SK-N-SH treated with all-trans-retinoic acid at 6 μM for 48 hours (cell line): Measurements from ENCODE around the gene FATE1.
A peak's percentile ranks its signal among the peaks of the same experiment; 100 is the strongest.

Experiments
- ATAC-seq: fragments of 200-7000 bp; cut with Tn5 transposase; 3 replicates; pipeline ENCODE4 v1.9.1; 2020; ENCODE audit warnings: mild to moderate bottlenecking, moderate library complexity
- BACH2 ChIP-seq: fragments of 250-450 bp; sonication (Bioruptor Pico); IDR thresholded peaks from 2 replicates; pipeline ENCODE4 v1.9.0; 2021; ENCODE audit warnings: mild to moderate bottlenecking, borderline replicate concordance
- CREB5 ChIP-seq: fragments of 250-450 bp; sonication (Bioruptor Pico); IDR thresholded peaks from 2 replicates; pipeline ENCODE4 v1.5.1; 2020; ENCODE audit warnings: low read depth, mild to moderate bottlenecking, moderate library complexity
- CSDC2 ChIP-seq: fragments of 250-450 bp; sonication (Bioruptor Pico); IDR thresholded peaks from 2 replicates; pipeline ENCODE4 v1.5.0; 2020; ENCODE audit warnings: mild to moderate bottlenecking, moderate library complexity
- GLIS3 ChIP-seq: fragments of 250-450 bp; sonication (Bioruptor Pico); IDR thresholded peaks from 2 replicates; pipeline ENCODE4 v1.5.0; 2020; ENCODE audit warnings: mild to moderate bottlenecking, moderate library complexity
- OSR1 ChIP-seq: fragments of 250-450 bp; sonication (Bioruptor Pico); IDR thresholded peaks from 2 replicates; pipeline ENCODE4 v1.8.0; 2022; ENCODE audit warnings: moderate library complexity, mild to moderate bottlenecking, inconsistent platforms
- PPARA ChIP-seq: fragments of 250-450 bp; sonication (Bioruptor Pico); IDR thresholded peaks from 2 replicates; pipeline ENCODE4 v1.5.0; 2020; ENCODE audit warnings: mild to moderate bottlenecking, borderline replicate concordance
- RARB ChIP-seq: fragments of 250-450 bp; sonication (Bioruptor Pico); IDR thresholded peaks from 2 replicates; pipeline ENCODE4 v1.8.0; 2021; ENCODE audit warnings: mild to moderate bottlenecking, moderate library complexity
- SNAI2 ChIP-seq: fragments of 250-450 bp; sonication (Bioruptor Pico); IDR thresholded peaks from 2 replicates; pipeline ENCODE4 v1.5.0; 2020; ENCODE audit warnings: mild to moderate bottlenecking, moderate library complexity
- TCF4 ChIP-seq: fragments of 250-450 bp; sonication (Bioruptor Pico); IDR thresholded peaks from 2 replicates; pipeline ENCODE4 v1.8.0; 2021; ENCODE audit warnings: mild to moderate bottlenecking, moderate library complexity, borderline replicate concordance
- TOX ChIP-seq: fragments of 250-450 bp; sonication (Bioruptor Pico); IDR thresholded peaks from 2 replicates; pipeline ENCODE4 v1.8.0; 2021; ENCODE audit warnings: mild to moderate bottlenecking, moderate library complexity, borderline replicate concordance
- ZC3H10 ChIP-seq: fragments of 250-450 bp; sonication (Bioruptor Pico); IDR thresholded peaks from 2 replicates; pipeline ENCODE4 v1.5.1; 2021; ENCODE audit warnings: mild to moderate bottlenecking, moderate library complexity
- ZFP3 ChIP-seq: fragments of 250-450 bp; sonication (Bioruptor Pico); IDR thresholded peaks from 2 replicates; pipeline ENCODE4 v1.5.0; 2020; ENCODE audit warnings: mild to moderate bottlenecking, moderate library complexity
- ZFP30 ChIP-seq: fragments of 450-650 bp; formaldehyde crosslinking; IDR thresholded peaks from 2 replicates; pipeline ENCODE4 v1.5.0; 2022; ENCODE audit warnings: mild to moderate bottlenecking, moderate library complexity
- ZNF565 ChIP-seq: fragments of 450-650 bp; formaldehyde crosslinking; conservative IDR thresholded peaks from 2 replicates; pipeline ENCODE4 v1.5.0; 2020; ENCODE audit warnings: low read depth, mild to moderate bottlenecking, moderate library complexity
- ZNF70 ChIP-seq: fragments of 450-650 bp; formaldehyde crosslinking; IDR thresholded peaks from 2 replicates; pipeline ENCODE4 v1.5.0; 2020; ENCODE audit warnings: mild to moderate bottlenecking, moderate library complexity
- ZNF8 ChIP-seq: fragments of 450-650 bp; formaldehyde crosslinking; IDR thresholded peaks from 2 replicates; pipeline ENCODE4 v1.5.0; 2020; ENCODE audit warnings: mild to moderate bottlenecking, moderate library complexity
- TF ChIP-seq, protein P1 (sequence below): fragments of 250-450 bp; sonication (Bioruptor Pico); IDR thresholded peaks from 2 replicates; pipeline ENCODE4 v1.8.0; 2021; ENCODE audit warnings: low read depth, mild to moderate bottlenecking, moderate library complexity, borderline replicate concordance
- TF ChIP-seq, protein P2 (sequence below): fragments of 250-450 bp; sonication (Bioruptor Pico); IDR thresholded peaks from 2 replicates; pipeline ENCODE4 v1.8.0; 2020; ENCODE audit warnings: mild to moderate bottlenecking, moderate library complexity, borderline replicate concordance
- TF ChIP-seq, protein P3 (sequence below): fragments of 250-450 bp; sonication (Bioruptor Pico); IDR thresholded peaks from 2 replicates; pipeline ENCODE4 v1.5.0; 2020; ENCODE audit warnings: mild to moderate bottlenecking, moderate library complexity

The FATE1 gene

DNA sequence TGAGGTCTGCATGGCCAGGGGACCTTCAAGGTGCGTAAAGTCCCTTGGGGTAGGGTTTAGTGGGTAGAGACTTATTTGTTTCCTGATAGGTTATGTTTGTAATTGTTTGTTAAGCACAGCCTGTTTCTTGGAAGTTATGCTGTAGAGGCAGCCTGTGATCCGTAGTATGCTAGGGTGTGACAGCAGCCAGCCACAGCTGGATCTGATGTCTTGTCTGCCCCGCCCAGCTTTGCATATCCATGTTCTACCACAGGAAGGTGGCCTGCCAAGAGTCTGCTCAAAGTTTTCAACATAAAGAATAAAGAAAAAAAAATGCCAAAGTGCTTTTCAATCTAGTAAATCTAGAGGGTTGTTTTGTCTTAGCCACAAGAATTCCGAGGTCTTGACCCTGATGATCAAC, 39.6 kb upstream of the FATE1 start (continued):
- TF ChIP-seq, protein P1, sequence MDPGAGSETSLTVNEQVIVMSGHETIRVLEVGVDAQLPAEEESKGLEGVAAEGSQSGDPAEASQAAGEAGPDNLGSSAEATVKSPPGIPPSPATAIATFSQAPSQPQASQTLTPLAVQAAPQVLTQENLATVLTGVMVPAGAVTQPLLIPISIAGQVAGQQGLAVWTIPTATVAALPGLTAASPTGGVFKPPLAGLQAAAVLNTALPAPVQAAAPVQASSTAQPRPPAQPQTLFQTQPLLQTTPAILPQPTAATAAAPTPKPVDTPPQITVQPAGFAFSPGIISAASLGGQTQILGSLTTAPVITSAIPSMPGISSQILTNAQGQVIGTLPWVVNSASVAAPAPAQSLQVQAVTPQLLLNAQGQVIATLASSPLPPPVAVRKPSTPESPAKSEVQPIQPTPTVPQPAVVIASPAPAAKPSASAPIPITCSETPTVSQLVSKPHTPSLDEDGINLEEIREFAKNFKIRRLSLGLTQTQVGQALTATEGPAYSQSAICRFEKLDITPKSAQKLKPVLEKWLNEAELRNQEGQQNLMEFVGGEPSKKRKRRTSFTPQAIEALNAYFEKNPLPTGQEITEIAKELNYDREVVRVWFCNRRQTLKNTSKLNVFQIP (CRISPR knock-in tag) = no peak
- TF ChIP-seq PPARA (CRISPR knock-in tag) = no peak
- TF ChIP-seq GLIS3 (CRISPR knock-in tag) = no peak
- TF ChIP-seq ZNF565 (CRISPR knock-in tag) = no peak
- TF ChIP-seq RARB (CRISPR knock-in tag) = no peak

GRCh38 chrX:151679798-151680402, 35.9 kb upstream of the FATE1 start:
- TF ChIP-seq TCF4 (no peak), SNAI2 (CRISPR knock-in tag) (no peak)
- TF ChIP-seq, all 23 proteins: peak for 0

GRCh38 chrX:151680805-151681204, 35.0 kb upstream of the FATE1 start:
- ATAC-seq = peak; percentile 89
- TF ChIP-seq SNAI2 (CRISPR knock-in tag) = no peak
- TF ChIP-seq RARB (CRISPR knock-in tag) = no peak
- no peak for TF ChIP-seq CSDC2 (CRISPR knock-in tag)
- TF ChIP-seq, protein P2, sequence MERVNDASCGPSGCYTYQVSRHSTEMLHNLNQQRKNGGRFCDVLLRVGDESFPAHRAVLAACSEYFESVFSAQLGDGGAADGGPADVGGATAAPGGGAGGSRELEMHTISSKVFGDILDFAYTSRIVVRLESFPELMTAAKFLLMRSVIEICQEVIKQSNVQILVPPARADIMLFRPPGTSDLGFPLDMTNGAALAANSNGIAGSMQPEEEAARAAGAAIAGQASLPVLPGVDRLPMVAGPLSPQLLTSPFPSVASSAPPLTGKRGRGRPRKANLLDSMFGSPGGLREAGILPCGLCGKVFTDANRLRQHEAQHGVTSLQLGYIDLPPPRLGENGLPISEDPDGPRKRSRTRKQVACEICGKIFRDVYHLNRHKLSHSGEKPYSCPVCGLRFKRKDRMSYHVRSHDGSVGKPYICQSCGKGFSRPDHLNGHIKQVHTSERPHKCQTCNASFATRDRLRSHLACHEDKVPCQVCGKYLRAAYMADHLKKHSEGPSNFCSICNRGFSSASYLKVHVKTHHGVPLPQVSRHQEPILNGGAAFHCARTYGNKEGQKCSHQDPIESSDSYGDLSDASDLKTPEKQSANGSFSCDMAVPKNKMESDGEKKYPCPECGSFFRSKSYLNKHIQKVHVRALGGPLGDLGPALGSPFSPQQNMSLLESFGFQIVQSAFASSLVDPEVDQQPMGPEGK (CRISPR knock-in tag) = no peak
- no peak for TF ChIP-seq ZFP30 (CRISPR knock-in tag)
- TF ChIP-seq CREB5 (CRISPR knock-in tag) = no peak
- no peak for TF ChIP-seq OSR1 (CRISPR knock-in tag)
- no peak for TF ChIP-seq ZC3H10 (CRISPR knock-in tag)
- no peak for TF ChIP-seq ZFP3 (CRISPR knock-in tag)
- no peak for TF ChIP-seq ZNF565 (CRISPR knock-in tag)
- TF ChIP-seq, all 23 proteins: peak for 0

More at GRCh38 chrX:151679798-151680402, 35.9 kb upstream of the FATE1 start:
- ATAC-seq = no peak

DNA sequence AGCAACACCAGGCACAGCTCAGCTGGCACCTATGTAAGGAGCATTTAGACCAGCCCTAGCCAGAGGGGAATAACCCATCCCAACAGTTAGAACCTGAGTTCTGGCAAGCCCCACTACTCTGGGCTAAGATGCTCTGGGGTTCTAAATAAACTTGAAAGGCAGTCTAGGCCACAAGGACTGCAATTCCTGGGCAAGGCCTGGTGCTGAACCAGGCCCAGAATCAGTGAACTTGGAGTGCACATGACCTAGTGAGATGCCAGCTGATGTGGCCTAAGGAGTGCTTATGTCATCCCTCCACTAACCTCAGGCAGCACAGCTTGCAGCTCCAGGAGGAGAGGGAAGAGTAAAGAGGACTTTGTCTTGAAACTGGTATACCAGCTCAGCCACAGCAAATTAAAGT, 28.2 kb upstream of the FATE1 start:
- ATAC-seq = no peak
- no peak for TF ChIP-seq ZNF8
- TF ChIP-seq CREB5 (CRISPR knock-in tag) = no peak
- TF ChIP-seq ZNF70 = no peak
- TF ChIP-seq, protein P2 (CRISPR knock-in tag) = no peak
- no peak for TF ChIP-seq GLIS3 (CRISPR knock-in tag)
- no peak for TF ChIP-seq BACH2 (CRISPR knock-in tag)

DNA sequence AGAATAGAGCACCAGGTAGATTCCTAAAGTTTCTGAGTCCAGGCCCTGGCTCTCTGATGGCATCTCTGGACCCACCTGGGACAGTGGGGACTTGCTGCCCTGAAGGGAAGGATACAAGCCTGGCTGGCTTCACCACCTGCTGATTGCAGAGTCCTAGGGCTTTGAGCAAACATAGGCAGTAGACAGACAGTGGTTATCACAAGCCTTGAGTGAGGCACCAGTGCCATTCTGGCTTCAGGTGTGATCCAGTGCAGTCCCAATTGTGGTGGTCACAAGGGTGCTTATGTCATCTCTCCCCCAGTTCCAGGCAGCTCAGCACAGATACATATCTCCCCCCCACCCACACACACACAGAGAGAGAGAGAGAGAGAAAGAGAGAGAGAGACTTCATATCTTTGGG, 27.1 kb upstream of the FATE1 start:
- no peak for TF ChIP-seq ZFP3 (CRISPR knock-in tag)
- no peak for TF ChIP-seq ZC3H10 (CRISPR knock-in tag)
- TF ChIP-seq OSR1 (CRISPR knock-in tag) = no peak
- TF ChIP-seq ZNF8 = no peak
- no peak for TF ChIP-seq TCF4
- TF ChIP-seq TOX = no peak
- TF ChIP-seq ZNF565 (CRISPR knock-in tag) = no peak
- no peak for TF ChIP-seq RARB (CRISPR knock-in tag)
- TF ChIP-seq, protein P3, sequence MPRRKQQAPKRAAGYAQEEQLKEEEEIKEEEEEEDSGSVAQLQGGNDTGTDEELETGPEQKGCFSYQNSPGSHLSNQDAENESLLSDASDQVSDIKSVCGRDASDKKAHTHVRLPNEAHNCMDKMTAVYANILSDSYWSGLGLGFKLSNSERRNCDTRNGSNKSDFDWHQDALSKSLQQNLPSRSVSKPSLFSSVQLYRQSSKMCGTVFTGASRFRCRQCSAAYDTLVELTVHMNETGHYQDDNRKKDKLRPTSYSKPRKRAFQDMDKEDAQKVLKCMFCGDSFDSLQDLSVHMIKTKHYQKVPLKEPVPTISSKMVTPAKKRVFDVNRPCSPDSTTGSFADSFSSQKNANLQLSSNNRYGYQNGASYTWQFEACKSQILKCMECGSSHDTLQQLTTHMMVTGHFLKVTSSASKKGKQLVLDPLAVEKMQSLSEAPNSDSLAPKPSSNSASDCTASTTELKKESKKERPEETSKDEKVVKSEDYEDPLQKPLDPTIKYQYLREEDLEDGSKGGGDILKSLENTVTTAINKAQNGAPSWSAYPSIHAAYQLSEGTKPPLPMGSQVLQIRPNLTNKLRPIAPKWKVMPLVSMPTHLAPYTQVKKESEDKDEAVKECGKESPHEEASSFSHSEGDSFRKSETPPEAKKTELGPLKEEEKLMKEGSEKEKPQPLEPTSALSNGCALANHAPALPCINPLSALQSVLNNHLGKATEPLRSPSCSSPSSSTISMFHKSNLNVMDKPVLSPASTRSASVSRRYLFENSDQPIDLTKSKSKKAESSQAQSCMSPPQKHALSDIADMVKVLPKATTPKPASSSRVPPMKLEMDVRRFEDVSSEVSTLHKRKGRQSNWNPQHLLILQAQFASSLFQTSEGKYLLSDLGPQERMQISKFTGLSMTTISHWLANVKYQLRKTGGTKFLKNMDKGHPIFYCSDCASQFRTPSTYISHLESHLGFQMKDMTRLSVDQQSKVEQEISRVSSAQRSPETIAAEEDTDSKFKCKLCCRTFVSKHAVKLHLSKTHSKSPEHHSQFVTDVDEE (CRISPR knock-in tag) = no peak
- TF ChIP-seq, protein P2 (CRISPR knock-in tag) = no peak
- TF ChIP-seq ZFP30 (CRISPR knock-in tag) = no peak
- ATAC-seq = no peak
